Pancreas (tissue), 10 donors: ENCODE measurements around the gene BMP6. TPM values are rescaled to one million over a fixed set of nuclear protein-coding genes. Genes with fewer than 3 reads are reported as not detected.

Experiments
- ATAC-seq, 4 donors: fragments of 200-7000 bp; cut with Tn5 transposase; one replicate each; pipeline versions ENCODE4 v1.8.0 to v1.9.1; 2020; ENCODE audit warnings: mild to moderate bottlenecking in 4 of 4, moderate library complexity in 4 of 4
- DNase-seq, 6 donors: peaks; one replicate each; pipeline ENCODE4 v3.0.0-alpha.2; 2020
- FAIRE-seq: peaks from 2 replicates; lab custom pipeline; 2012; peaks lifted over from hg19 to GRCh38; lab: Jason Lieb, UNC
- H3K27ac ChIP-seq, 4 donors: fragments of 200-600 bp; sonication (generic); 1 replicate in 3 of 4; 2 replicates in 1 of 4; pipeline versions ENCODE4 v1.5.0 to v1.8.0; 2020
- H3K27me3 ChIP-seq, 4 donors: fragments of 200-600 bp; one replicate each; pipeline ENCODE4 v1.8.0; 2021
- H3K36me3 ChIP-seq, 3 donors: fragments of 200-600 bp; sonication (generic) in 1 of 3; one replicate each; pipeline versions ENCODE4 v1.5.0 to v1.8.0; 2020 to 2021
- H3K4me1 ChIP-seq, 3 donors: fragments of 200-600 bp; one replicate each; pipeline ENCODE4 v1.8.0; 2021
- H3K4me3 ChIP-seq, 4 donors: fragments of 200-600 bp; sonication (generic) in 2 of 4; one replicate each; pipeline versions ENCODE4 v1.5.0 to v1.8.0; 2020 to 2021
- H3K9me3 ChIP-seq, 4 donors: fragments of 200-600 bp; one replicate each; pipeline ENCODE4 v1.8.0; 2021
- CTCF ChIP-seq, 4 donors: fragments of 200-600 bp; sonication (generic) in 3 of 4; IDR thresholded peaks; one replicate each; pipeline versions ENCODE4 v1.5.0 to v1.8.0; 2021; ENCODE audit warnings: antibody characterized with exemption in 4 of 4
- whole genome bisulfite sequencing, 2 donors: extraction: QIAGEN DNeasy Blood & Tissue Kit; methylation state at CpG; one replicate each; pipeline ENCODE4 v1.1.7; 2013; 5-methylcytosine and 5-hydroxymethylcytosine counted together
- intact Hi-C, 3 donors: fragments of 100-400 bp; cut with DNase I; formaldehyde crosslinking; loops; one replicate each; pipeline versions ENCODE4 v1.11.1 to v1.14.2; 2022
- polyA plus RNA-seq, 2 donors: library from polyadenylated mRNA; stranded (reverse); fragments of 200-250 nt; gene quantifications; one replicate each; pipeline ENCODE4 v1.2.3, GENCODE V29; 2013
- total RNA-seq, 6 donors: library from RNA; stranded (reverse); fragmentation: NEBNext Ultra II Directional in 4 of 6; extraction: Animal tissue kit (Norgen Biotek cat#: 25700) in 4 of 6; gene quantifications; one replicate each; pipeline versions ENCODE4 v1.2.1 to v1.2.4, GENCODE V29; 2021 to 2023
- donor health status: healthy with polysubstance abuse.
- donor health status: DM: no; HTN: no; CAD: no; lungs with moderate emphysema.
- donor health status: DM: no; HTN: no; CAD: no.
- donor health status: control.
- donor health status: control.
- donor health status: Bipolar disorder and iron deficiency.
- donor health status: DM: yes; HTN: yes; CAD: no.
- donor health status: DM: no; HTN: no; CAD: no.
- donor health status: DM: no; HTN: no; CAD: no.
- donor health status: DM: yes; HTN: yes; CAD: no.

The BMP6 gene
- total and polyA plus RNA-seq, 8 donors: 0.09 to 0.69 (median 0.35) TPM

- DNase-seq: no peak
- Histone ChIP-seq H3K36me3 (no peaks in the 10 kb centered on the region), H3K27me3 (no peaks in the 10 kb centered on the region), H3K9me3 (no peaks in the 10 kb centered on the region), H3K4me1 (no peaks in the 10 kb centered on the region), H3K4me3 (no peak overlapping the region), H3K27ac (no peak overlapping the region)
- no peak for FAIRE-seq
- no peak for ATAC-seq
- TF ChIP-seq CTCF (IDR thresholded peaks at IDR 0.05): no peak
- intact Hi-C loops: no loop called here
- WGBS, 2 donors: 13 to 14% methylated on average over 6 of the region's 6 CpGs
Measured at GRCh38 chr6:7805850-7806214, 79.9 kb downstream of the BMP6 start.

- Histone ChIP-seq H3K4me1 (no peaks in the 10 kb centered on the region), H3K27ac (no peak overlapping the region), H3K9me3 (no peaks in the 10 kb centered on the region), H3K36me3 (no peaks in the 10 kb centered on the region), H3K4me3 (no peak overlapping the region), H3K27me3 (no peaks in the 10 kb centered on the region)
- DNase-seq: no peak
- WGBS, 2 donors: 29 to 33% methylated on average over 1 of the region's 1 CpG
- intact Hi-C loops: no loop called here
- ATAC-seq: no peak
- no peak for TF ChIP-seq CTCF (IDR thresholded peaks at IDR 0.05)
- no peak for FAIRE-seq
Measured at GRCh38 chr6:7806711-7807110, 80.8 kb downstream of the BMP6 start.

- intact Hi-C loops: no loop called here
- Histone ChIP-seq H3K4me3 (no peak overlapping the region), H3K9me3 (no peaks in the 10 kb centered on the region), H3K4me1 (no peaks in the 10 kb centered on the region), H3K27ac (no peak overlapping the region), H3K36me3 (no peaks in the 10 kb centered on the region), H3K27me3 (no peaks in the 10 kb centered on the region)
- 54 to 65% methylated on average over 7 of the region's 7 CpGs for WGBS, 2 donors
- TF ChIP-seq CTCF (IDR thresholded peaks at IDR 0.05): no peak
- FAIRE-seq (no peak), ATAC-seq (no peak), DNase-seq (no peak)
Measured at GRCh38 chr6:7809346-7809745, 83.4 kb downstream of the BMP6 start.

- DNase-seq: no peak
- Histone ChIP-seq H3K27ac (no peak overlapping the region), H3K9me3 (no peaks in the 10 kb centered on the region), H3K4me3 (no peak overlapping the region), H3K4me1 (no peaks in the 10 kb centered on the region), H3K27me3 (no peaks in the 10 kb centered on the region), H3K36me3 (no peaks in the 10 kb centered on the region)
- intact Hi-C loops: no loop called here
- ATAC-seq: no peak
- 75% methylated on average over 9 of the region's 9 CpGs for WGBS, 2 donors
- TF ChIP-seq CTCF (IDR thresholded peaks at IDR 0.05): no peak
- no peak for FAIRE-seq
Measured at GRCh38 chr6:7811441-7811840, 85.5 kb downstream of the BMP6 start.

GRCh38 chr6:7812623-7813022, 86.7 kb downstream of the BMP6 start:
- Histone ChIP-seq H3K9me3 (no peaks in the 10 kb centered on the region), H3K27ac (no peak overlapping the region), H3K36me3 (no peaks in the 10 kb centered on the region), H3K4me1 (no peaks in the 10 kb centered on the region), H3K27me3 (no peaks in the 10 kb centered on the region), H3K4me3 (no peak overlapping the region)
- intact Hi-C loops: no loop called here
- ATAC-seq (no peak), FAIRE-seq (no peak), DNase-seq (no peak)
- 44 to 67% methylated on average over 2 of the region's 2 CpGs for WGBS, 2 donors
- TF ChIP-seq CTCF (IDR thresholded peaks at IDR 0.05): no peak
